IPS-18c (cell line): ENCODE results near the gene TMTC2.
"Not testable (repeated sequence)": the region's sequence is repeated elsewhere in the genome, so short reads cannot be mapped to it uniquely, and the experiment has no call there.

Experiments
- H3K4me3 ChIP-seq: 2 replicates; pipeline ENCODE4 v1.7.0; 2013; ENCODE audit warnings: low read depth, mild to moderate bottlenecking, low read length, moderate library complexity; ENCODE audit not compliant: insufficient read depth
- H3K9me3 ChIP-seq: one replicate; pipeline ENCODE4 v1.6.1; 2013; ENCODE audit warnings: mild to moderate bottlenecking, low read length, moderate library complexity; ENCODE audit not compliant: control insufficient read depth, insufficient read depth

The TMTC2 gene

GRCh38 chr12:82842480-82842879 lies 155.8 kb downstream of the TMTC2 start:
- Histone ChIP-seq H3K9me3 (no peaks in the 10 kb centered on the region), H3K4me3 (no peak overlapping the region)

- not testable (repeated sequence) for H3K4me3 ChIP-seq
Measured at GRCh38 chr12:82845076-82845475, 158.4 kb downstream of the TMTC2 start.

GRCh38 chr12:82848845-82849244 lies 162.1 kb downstream of the TMTC2 start:
- H3K9me3 ChIP-seq, result no peaks in the 10 kb centered on the region
- no peak overlapping the region for H3K4me3 ChIP-seq

More at GRCh38 chr12:82845076-82845475, 158.4 kb downstream of the TMTC2 start:
- H3K9me3 ChIP-seq, result not testable (repeated sequence)

- Histone ChIP-seq H3K9me3 (no peaks in the 10 kb centered on the region), H3K4me3 (no peak overlapping the region)
Measured at GRCh38 chr12:82852529-82852928, 165.8 kb downstream of the TMTC2 start.

- no peak overlapping the region for H3K4me3 ChIP-seq
- no peaks in the 10 kb centered on the region for H3K9me3 ChIP-seq
Measured at GRCh38 chr12:82855872-82856271, 169.2 kb downstream of the TMTC2 start.

- H3K9me3 ChIP-seq, result no peaks in the 10 kb centered on the region
- H3K4me3 ChIP-seq, result no peak overlapping the region
Measured at GRCh38 chr12:82857276-82857675, 170.6 kb downstream of the TMTC2 start.

- Histone ChIP-seq H3K9me3 (no peaks in the 10 kb centered on the region), H3K4me3 (no peak overlapping the region)
Measured at GRCh38 chr12:82857911-82858533, 171.3 kb downstream of the TMTC2 start.

GRCh38 chr12:82858534-82858917 lies 171.8 kb downstream of the TMTC2 start:
- H3K4me3 ChIP-seq, result no peak overlapping the region
- no peaks in the 10 kb centered on the region for H3K9me3 ChIP-seq

- Histone ChIP-seq H3K9me3 (no peaks in the 10 kb centered on the region), H3K4me3 (no peak overlapping the region)
Measured at GRCh38 chr12:82862069-82862841, 175.5 kb downstream of the TMTC2 start.

- no peaks in the 10 kb centered on the region for H3K9me3 ChIP-seq
- no peak overlapping the region for H3K4me3 ChIP-seq
Measured at GRCh38 chr12:82862876-82863649, 176.4 kb downstream of the TMTC2 start.

- Histone ChIP-seq H3K9me3 (no peaks in the 10 kb centered on the region), H3K4me3 (no peak overlapping the region)
Measured at GRCh38 chr12:82866227-82866775, 179.6 kb downstream of the TMTC2 start.

GRCh38 chr12:82866946-82867345 lies 180.2 kb downstream of the TMTC2 start:
- no peaks in the 10 kb centered on the region for H3K9me3 ChIP-seq
- no peak overlapping the region for H3K4me3 ChIP-seq

- no peaks in the 10 kb centered on the region for H3K9me3 ChIP-seq
- H3K4me3 ChIP-seq, result no peak overlapping the region
Measured at GRCh38 chr12:82867762-82868500, 181.2 kb downstream of the TMTC2 start.

- Histone ChIP-seq H3K9me3 (no peaks in the 10 kb centered on the region), H3K4me3 (no peak overlapping the region)
Measured at GRCh38 chr12:82870771-82871377, 184.2 kb downstream of the TMTC2 start.

- Histone ChIP-seq H3K9me3 (no peaks in the 10 kb centered on the region), H3K4me3 (no peak overlapping the region)
Measured at GRCh38 chr12:82872088-82872487, 185.4 kb downstream of the TMTC2 start.

- H3K4me3 ChIP-seq, result no peak overlapping the region
- no peaks in the 10 kb centered on the region for H3K9me3 ChIP-seq
Measured at GRCh38 chr12:82873309-82873708, 186.6 kb downstream of the TMTC2 start.

GRCh38 chr12:82873951-82874350 lies 187.2 kb downstream of the TMTC2 start:
- Histone ChIP-seq H3K9me3 (no peaks in the 10 kb centered on the region), H3K4me3 (no peak overlapping the region)
